HG03442 (cell line): ENCODE results near the gene MAP3K3.

Source experiments
- ATAC-seq: cut with Tn5 transposase; IDR thresholded peaks from one replicate; pipeline ENCODE4 v1.9.1; 2021; ENCODE audit warnings: mild to moderate bottlenecking, moderate library complexity; ENCODE audit not compliant: unreplicated experiment

The MAP3K3 gene

DNA sequence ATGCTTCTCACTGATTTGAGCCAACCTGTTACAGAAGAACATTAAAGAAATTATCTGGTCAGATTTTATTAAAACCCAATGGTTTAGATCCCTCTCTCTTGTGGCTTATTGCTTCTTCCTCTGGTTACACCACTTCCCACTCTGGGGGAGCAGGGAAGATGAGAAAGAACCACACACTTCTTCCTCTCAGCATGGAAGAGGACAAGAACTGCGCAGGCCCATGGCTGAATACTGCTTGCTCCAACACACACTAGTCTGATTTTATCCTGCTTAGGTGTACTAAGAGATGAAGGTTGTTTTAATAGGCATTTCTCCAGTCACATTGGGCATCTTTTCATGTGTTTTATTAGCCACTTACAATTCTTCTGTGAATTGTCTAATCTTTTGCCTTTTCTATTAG, 27.6 kb downstream of the MAP3K3 start:
- ATAC-seq, result no peak

DNA sequence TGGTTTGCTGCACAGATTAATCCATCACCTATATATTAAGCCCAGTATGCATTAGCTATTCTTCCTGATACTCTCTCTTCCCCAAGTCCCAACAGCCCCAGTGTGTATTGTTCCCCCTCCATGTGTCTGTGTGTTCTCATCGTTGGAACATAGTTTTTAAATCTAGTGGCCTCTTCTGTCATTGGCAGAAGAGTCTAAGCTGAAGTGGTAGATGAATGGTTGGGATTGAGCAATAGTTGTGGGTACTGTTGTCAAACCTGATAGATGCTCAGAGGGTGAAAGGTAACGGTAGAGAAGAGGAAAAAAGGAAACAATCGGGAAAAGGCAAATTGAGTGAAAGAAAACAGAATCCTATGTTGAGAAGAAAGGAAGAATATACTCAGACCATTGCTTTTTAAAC, 29.9 kb downstream of the MAP3K3 start:
- no peak for ATAC-seq

DNA sequence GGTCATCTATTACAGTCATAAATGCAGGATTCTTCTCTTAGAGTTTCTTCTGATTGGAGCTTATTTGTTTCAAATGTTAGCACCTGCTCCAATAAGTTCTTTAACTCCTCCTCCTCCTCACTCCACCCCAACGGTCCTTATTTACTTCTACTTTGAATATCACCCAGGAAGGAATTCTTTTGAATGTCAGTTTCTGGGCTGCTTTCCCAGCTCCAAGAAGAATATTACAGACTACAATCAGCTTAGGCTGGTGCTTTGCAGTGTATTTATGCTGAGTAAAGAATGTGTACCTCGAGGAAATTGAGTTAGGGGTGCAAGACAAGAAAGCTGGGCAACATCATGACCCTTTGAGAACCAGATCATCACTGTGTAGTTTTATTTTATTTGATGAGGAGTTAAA, 30.8 kb downstream of the MAP3K3 start:
- ATAC-seq, result no peak

DNA sequence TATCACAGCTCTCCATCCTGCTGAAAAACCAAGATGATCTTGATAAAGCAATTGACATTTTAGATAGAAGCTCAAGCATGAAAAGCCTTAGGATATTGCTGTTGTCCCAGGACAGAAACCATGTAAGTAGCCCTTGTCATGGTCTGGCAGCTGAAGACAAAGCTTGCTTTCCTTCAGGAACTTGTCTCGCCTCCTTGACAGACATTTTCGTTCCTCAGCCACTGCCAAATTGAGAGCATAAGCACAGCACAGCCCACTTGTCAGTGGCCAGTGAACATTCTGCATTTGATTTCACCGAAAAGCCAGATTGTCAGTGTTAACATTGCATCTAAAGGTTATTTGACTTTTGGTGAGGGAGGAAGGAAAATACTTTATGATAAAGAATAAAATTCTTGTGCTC, 35.6 kb downstream of the MAP3K3 start:
- ATAC-seq, result no peak

DNA sequence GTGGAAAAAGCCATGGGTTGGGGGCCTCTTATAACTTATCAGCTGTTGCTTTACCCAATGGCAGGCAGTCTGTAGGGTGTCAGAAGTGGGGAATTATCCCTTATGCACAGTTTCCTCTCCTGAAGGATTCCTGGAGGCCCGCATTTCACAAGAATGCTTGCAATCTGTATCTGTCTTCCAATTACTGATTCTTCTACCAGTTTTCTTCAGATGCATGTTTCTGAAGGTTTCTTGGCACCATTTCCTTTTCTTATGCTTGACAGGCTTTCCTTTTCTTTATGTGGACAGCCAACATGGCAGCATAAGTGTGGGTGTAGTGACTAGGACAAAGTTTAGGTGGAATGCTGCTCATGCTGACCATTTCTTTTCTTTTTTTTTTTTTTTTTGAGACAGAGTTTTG, 36.1 kb downstream of the MAP3K3 start:
- ATAC-seq, result no peak

DNA sequence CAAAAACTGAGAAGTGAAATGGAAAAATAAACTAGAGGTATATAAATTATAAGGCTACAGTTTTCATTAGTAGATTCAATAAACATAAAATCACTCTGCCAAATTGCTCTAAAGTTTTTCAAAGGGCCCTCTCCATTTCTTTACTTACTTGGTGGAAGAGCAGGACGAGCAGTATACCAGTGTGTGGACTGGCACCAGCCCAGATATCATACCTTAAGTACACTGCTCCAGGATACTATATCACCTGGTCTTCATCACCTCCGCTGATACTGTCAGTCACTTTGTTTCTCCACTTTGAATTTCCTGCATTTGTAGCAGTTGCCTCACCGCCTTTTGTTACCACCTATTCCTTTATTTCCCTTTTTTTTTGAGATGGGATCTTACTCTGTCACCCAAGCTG, 37.6 kb downstream of the MAP3K3 start:
- ATAC-seq, result no peak

DNA sequence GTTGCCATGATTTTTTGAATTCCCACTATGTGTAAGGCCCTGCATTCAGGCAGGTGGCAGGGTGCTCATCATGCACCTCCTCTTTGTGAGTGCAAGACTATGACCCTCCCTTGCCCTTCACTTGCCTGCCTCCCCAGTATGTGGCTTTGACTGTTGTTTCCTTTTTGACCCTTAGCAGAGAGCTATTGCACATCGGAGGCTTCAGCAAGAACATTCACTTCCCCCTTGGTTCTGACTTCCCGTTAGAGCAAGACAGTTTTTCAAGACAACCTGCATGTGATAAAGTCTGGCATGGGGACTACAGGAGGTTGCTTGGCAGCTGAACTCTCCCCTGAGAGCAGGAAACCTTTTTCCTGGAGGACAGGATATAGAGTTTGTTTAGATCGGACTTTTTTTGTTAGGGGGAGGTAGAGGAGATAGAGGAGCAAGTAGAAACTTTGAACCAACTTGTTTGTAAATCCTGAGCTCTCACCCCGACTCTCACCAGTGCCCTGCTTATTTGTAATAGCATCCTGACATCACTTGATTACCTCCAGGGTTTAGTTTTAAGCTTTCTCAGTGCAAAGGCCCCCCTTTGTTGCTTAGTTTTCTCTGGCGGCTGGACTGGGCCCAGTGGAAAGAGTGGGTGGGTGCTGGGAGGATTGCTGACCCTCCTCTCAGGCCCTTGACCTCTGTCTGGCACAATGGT, 43.5 kb downstream of the MAP3K3 start:
- no peak for ATAC-seq

DNA sequence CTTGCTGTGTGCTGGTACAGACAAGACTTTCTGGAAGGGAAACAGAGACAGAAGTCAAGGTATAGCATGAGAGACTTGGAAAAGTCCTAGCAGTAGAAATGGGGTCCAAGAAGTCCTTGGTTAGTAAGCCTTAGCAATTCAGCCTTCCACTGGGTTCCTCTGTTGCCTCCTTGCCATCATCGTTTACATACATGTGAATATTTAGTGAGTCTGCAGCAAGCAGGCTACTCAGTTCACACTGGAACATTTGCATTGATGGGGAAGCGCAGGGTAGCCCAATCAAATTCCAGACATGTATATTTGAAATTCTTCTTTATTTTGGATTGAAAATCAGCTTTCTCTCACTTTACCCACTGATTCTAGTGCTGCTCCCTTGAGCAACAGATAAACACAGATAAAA, 50.6 kb downstream of the MAP3K3 start:
- no peak for ATAC-seq

DNA sequence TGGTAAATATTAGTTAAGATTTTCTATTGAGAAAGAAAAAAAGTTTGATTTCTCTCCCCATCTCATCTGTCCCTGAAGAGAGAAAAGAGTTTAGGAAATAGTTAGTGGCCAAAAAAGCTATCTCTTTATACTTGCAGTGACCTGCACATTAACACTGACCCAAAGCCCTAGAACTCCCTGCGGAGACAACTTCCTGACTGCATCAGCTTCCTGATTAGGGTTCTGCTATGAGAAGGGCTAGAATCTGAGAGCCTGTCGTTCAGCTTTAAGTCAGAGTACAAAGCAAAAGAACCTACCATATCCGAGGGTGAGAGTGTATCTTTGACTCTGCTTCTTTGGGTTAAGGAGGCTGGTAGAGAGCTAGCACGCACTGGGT, 53.0 kb downstream of the MAP3K3 start:
- no peak for ATAC-seq

DNA sequence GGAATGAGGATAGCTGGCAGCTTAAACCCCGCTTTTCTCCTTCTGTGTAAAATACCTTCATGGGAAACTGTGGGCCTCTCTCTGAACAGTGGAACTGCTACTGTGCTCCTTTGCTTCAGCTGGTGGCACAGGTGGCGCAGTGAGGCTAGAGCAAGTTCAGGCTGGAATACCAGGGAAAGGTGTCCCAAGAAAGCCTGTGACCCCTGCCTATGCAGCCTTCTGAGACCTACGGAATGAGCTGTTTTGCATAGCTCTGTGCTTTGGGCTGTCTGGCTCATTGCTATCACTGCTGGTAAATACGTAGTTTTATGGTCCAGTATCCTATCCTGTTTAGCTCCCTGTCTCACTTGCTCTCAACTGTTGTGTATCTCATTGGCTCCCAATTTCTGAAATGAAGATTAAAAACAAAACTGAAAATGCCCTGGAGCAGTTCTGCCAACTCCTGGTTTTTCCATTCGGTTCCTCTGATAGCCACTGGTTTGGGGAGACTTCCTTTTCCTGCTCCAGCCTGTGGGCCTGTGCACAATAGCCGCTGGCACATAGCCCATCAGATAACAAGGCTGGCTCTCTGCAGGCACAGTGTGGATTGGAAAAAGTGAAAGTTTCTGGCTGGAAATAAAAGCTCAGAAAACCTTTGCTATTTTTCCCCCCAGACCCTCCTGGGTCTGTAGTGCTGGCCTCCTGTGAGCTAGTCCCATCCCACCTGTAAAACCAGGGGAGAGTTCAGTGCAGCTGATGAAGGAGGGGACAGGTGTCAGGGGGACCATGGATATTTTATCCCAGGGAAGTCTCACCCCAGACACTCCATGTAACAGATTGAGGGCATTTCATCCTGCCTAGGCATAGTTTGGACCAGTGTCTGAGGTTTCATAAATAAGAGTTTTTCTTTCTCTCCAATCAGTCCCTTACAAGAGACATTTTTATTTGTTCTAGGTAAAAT, 53.7 kb downstream of the MAP3K3 start:
- ATAC-seq, result no peak

DNA sequence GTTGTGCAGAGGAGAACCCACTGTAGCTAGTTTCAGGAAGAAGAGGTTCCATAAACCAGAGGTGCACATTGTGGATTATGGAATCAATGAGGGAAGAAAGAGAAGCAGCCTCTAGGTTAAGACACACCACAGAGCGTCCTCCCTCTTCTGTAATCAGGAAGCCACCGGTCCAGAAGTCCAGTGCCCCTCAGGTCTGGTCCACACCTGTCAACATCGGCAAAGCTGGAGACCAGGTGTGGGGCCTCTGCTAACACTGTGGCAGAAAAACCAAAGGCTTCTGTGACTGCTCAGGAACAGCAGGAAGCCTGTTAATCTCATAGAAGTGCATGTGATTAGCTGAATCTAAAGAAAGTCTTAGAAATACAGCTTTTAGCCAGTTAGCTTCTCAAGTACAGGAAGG, 54.4 kb downstream of the MAP3K3 start:
- no peak for ATAC-seq

DNA sequence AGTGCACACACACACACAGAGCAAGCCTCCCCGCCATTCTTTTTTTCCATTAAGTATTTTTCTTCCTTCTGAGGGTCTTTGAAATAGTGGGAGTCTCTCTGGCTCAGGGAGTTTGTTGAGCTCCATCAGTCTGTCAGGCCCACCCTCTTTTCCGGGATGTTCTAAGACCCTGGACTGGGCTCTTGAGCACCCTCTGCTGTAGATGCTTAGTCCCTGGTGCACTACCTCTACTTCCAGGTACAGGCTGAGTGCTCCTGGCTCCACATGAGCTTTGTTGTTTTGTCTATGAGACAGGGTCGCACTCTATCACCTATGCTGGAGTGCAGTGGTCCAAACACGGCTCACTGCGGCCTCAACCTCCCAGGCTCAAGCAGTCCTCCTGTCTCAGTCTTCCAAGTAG, 57.0 kb downstream of the MAP3K3 start:
- ATAC-seq, result no peak

DNA sequence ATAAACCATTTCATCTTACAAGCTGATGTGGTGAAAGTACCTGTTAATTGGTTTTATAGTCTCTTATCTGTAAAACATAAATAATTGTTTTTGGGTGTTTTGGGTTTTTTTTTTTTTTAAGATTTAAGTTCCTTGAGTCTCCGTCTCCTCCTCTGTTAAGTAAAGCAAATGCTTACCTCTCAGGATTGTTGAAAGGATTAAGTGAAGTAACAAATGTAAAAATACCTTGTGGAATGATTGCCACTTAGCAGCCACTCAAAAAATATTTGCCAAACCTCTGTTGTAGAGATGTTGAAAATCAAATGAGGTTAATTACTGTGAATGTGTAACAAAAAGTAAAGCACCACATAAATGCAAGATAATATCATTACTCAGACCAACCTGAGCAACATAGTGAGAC, 58.5 kb downstream of the MAP3K3 start:
- ATAC-seq, result no peak

DNA sequence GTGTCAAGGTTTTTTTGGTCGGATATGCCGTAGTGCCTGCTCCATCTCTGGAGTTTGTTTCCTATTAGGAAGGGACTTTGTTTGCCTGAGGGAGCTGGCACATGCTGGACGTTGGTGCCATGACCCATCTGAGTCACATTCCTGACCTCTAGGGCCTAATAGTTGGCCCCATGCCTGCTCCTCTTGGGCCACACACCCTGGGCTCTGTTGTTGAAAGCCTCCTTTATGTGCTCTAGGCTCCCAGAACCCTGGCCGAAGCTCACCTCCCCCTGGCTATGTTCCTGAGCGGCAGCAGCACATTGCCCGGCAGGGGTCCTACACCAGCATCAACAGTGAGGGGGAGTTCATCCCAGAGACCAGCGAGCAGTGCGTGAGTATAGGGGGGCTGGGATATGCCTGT, 59.3 kb downstream of the MAP3K3 start:
- ATAC-seq, result no peak

DNA sequence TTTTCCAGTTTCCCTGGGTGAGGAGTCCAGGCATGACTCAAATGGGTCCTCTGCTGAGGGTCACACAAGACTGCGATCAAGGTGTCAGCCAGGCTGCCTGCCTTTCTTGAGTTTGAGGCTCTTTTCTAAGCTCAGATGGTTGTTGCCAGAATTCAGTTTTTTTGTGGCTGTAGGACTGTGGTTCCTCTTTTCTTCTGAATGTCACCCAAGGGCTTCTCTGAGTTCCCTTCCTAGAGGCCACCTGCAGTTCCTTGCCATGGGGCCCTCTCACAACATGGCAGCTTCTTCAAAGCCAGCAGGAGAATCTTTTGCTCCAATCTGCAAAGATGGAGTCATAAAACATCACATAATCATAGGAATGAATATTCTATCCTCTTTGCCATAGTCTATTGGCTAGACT, 60.2 kb downstream of the MAP3K3 start:
- no peak for ATAC-seq

DNA sequence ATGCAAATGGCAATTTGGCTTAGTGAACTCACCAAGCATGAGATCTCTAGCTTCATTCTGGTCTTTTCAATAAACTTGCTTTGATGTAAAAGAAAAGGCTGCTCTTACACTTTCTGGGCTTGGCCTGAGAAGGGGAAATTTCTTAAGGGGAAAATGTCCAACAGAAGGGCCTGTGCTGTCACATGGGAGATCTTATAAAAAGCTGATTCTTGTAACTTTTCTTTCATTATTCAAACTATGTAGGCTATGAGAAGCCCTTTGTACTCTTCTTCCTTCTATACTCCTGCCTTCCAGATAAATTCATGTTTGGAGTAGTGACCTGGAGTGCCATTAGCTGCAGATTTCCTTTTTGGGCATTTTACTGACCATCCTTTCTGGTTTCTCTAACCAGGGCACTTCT, 60.8 kb downstream of the MAP3K3 start:
- ATAC-seq, result no peak

DNA sequence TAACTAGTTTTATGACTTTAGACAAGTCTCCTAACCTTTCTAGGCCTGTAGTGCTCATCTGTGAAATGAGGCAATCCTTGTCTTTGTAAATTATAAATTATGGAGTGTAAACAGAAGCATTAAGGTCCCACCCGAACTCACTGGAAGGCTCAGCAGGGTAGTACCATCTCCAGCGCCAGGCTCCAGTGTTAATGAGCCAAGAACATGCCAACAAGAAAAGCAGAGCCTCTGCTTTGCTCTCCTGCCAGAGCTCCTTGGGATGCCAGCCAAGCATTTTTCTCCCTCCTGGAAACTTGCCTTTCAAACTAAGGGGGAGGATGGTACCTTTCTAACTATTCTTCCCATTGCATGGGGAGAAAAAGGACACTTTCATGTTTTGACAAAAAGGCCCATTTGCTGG, 62.8 kb downstream of the MAP3K3 start:
- no peak for ATAC-seq

DNA sequence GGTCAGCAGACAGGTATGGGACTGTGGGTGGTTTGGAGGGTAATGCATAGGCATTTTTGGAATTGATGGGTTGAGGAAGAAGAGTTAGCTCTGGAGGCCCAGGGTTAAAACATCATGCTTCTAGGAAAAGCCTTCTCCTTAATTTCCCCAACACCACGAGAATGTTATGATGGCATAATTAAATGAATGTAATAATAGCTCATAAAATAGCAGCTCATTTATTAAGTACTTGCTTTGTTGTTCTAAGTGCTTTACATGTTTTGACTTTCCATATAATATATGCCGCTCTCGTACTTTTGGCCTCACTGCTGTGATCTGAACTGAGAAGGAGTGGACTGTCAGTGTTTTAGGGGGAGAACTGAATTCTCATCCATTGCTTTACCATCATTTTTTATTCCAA, 63.4 kb downstream of the MAP3K3 start:
- ATAC-seq, result no peak

DNA sequence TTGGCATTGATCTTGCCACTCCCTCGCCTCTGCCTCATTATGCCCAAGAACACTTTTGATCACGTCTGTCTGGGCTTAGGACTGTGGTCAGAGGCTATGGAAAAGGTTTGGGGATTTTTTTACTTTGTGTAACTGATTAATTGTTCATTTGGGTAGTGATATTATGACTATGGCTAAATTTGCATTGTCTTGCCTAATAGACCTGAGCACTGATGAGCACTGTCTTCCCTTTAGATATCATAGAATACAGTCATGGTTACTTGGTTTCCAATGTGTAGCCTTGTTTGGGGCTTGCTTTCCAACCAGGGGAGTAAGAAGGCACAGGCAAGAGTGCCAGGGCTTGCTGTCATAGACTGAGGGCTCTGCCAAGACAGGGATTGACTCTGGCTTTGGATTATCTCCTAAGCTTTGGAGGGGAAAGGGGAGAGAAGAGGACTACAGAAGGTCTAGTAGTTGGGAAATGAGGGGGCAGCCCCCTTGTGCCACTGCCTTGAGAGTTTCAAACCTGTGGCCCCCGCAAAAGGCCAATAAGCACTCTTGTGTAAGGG, 64.0 kb downstream of the MAP3K3 start:
- no peak for ATAC-seq

DNA sequence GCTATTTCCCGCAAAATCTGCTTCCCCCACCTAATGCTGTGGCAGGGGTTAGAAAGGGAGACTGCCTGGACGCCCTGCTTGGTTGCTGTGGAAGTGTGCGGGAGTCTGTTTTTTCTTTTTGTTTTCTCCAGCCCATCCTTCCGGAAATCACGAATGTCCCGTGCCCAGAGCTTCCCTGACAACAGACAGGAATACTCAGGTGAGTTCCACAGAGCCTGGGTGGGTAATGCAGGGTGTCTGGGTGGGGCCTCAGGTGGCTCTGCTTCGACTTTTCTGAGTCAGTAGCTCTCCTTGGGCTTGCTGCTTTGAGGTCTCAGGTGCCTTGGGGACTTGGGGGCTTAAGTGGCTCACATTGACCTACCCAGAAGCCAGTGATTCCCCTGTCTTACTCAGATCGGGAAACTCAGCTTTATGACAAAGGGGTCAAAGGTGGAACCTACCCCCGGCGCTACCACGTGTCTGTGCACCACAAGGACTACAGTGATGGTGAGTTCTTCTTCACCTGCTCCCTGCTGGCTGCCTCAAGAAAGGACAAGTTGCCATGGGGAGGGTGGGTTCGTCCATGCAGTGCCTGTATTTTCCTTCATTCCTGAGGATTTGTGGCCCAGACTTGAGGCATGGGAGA, 66.3 kb downstream of the MAP3K3 start:
- ATAC-seq, result no peak

DNA sequence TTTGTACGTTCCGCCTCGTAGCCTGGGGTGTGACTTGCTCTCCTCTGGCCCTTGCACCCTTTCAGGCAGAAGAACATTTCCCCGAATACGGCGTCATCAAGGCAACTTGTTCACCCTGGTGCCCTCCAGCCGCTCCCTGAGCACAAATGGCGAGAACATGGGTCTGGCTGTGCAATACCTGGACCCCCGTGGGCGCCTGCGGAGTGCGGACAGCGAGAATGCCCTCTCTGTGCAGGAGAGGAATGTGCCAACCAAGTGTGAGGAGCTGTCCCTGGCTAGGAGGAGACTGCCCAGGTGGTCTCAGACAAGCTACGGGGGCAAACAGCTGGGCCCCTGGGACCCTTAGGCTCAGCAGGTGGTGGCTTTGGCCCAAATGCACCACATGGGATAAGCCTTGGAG, 67.3 kb downstream of the MAP3K3 start:
- no peak for ATAC-seq
